Activated CD4-positive, alpha-beta T cell treated with anti-CD3 and anti-CD28 coated beads, Interleukin-2, amount 50 U/mL, for 24 hours (primary cell): Measurements from ENCODE around the gene DNAJB8.

Experiments used
- DNase-seq, 2 donors: peaks; one replicate each; pipeline ENCODE4 v3.0.0-alpha.2; 2020; ENCODE audit warnings: low read depth in 1 of 2, low spot score in 1 of 2

DNAJB8 gene

GRCh38 chr3:128495435-128495970 is 28.8 kb upstream of the DNAJB8 start:
- DNase-seq, result no peak

- no peak for DNase-seq
Measured at GRCh38 chr3:128494367-128494650, 27.6 kb upstream of the DNAJB8 start.

DNA sequence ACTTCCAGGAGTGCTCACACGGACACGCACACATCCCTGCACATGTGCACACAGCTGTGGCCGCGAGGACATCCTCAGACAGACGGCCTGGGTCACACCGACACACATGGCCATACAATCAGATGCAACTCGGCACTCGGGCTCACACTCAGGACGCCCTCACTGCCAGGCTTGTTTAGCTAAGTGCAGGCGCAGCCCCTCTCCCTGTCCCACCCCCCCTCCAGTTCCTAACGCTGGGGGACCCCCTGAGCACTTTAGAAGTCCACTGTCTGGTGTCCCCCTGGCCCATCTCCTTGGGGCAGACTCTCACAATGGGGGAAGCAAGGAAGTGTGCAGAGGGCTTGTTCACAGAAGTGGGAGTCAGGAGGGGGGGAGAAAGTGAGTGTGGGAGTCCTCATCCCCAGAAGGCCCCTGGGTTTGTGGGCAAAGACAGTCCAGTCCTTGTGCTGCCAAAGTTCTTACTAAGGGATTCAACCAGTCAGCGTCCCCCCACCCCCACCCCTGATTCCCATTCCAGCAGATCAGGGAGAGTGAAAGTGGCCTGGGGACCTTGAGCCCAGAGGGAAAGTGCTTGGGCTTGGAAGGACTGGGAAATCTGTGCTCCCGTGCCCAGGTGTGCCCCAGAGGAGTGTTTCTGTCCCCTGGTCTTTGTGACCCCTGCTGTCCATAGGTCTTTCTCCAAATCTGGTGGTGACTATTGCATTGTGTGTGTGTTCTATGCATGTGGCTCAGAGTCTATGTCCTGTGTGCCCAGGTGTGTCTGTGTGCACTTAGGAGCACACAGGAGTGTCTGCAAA is 27.1 kb upstream of the DNAJB8 start:
- DNase-seq, result no peak

- no peak for DNase-seq
Measured at GRCh38 chr3:128492671-128493569, 26.2 kb upstream of the DNAJB8 start, which contains the start of gene GATA2. Gene GATA2, minus strand, starts transcription at chr3:128493201. Its CDS starts 6,170 bp downstream, at chr3:128487031.

DNA sequence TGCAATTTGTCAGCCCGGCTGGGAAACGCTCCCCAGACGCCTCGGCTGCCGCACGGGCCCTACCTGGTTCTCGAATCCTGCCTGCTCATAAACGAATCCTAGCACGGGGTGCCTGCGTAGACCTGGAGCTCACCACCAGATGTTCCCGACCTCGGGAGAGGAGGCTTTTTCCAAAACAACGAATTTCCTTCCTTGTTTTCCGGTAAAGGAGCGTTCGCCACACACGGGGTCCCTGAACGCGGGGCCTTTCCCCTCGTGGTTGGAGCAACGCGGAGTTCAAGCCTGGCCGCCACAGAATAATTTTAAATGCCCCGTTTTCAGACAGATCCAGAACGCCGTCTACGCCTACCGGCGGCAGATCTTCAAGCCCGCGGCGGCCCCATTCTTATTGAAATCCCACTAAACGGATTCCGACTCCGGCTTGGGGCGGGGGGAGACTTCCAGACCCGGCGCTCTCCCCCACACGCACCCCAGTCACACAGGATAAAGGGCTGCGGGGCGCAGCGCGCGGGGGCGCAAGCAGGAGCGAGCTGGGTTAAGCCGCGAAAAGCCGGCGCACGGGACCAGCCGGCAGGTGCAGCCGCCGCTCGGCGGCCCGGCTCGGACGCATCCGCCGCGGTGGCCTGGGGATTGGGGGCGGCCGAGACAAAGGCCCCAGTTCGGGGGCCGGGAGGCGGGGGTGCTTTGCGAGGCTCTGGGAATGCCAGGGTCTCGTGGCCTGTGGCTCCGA is 25.4 kb upstream of the DNAJB8 start:
- no peak for DNase-seq

- DNase-seq, result no peak
Measured at GRCh38 chr3:128491691-128491940, 24.9 kb upstream of the DNAJB8 start.

GRCh38 chr3:128490915-128491690 is 24.4 kb upstream of the DNAJB8 start:
- DNase-seq, result no peak

- DNase-seq, result no peak
Measured at GRCh38 chr3:128490650-128490914, 23.9 kb upstream of the DNAJB8 start.

DNA sequence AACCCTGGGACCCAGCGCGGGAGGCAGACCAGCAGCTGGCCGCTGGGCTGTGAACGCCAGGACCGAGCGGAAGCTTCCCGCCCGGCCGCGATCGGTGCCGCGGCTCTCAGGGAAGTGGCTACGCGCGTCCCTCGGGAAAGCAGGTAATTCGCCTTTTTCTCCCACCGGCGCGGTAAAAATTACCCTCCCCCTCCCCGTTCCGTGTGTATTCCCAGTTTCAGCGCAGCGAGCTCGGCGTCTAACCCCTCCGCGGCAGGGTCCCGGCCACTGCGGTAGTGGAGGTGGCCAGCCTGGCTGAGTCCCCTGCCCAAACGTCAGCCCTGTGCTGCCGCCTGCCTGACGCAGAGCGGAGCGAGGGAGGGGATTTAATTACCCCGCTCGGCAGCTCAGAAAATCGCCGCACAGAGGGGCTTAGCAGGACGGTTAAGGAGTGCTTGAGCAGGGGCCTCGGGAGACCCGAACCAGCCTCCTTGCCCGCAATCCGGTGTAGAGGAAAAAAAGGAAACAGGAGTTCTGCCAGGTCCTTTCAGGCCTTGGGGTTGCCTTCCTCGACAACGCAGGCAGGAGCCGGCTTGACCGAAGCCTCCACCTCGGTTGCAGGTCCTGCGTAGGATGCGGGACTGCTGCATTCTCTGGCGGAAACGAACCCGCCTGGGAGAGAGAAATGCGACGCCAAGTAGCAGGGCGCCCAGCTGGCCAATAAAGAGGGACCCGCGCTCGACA is 23.4 kb upstream of the DNAJB8 start:
- no peak for DNase-seq

DNA sequence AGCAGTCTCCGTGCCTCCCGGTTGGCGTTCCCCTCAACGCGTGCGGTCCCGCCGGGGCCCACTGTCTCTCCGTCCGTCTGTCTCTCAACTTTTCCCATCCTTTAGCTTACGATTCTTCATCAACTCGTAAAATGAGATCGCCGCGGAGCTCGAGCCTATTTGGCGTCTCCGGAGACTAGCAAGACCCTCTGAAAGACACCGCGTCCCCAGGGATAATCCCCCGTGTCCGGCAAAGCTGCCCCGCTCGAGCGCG is 22.9 kb upstream of the DNAJB8 start:
- DNase-seq, result no peak

- no peak for DNase-seq
Measured at GRCh38 chr3:128488991-128489673, 22.4 kb upstream of the DNAJB8 start.

DNA sequence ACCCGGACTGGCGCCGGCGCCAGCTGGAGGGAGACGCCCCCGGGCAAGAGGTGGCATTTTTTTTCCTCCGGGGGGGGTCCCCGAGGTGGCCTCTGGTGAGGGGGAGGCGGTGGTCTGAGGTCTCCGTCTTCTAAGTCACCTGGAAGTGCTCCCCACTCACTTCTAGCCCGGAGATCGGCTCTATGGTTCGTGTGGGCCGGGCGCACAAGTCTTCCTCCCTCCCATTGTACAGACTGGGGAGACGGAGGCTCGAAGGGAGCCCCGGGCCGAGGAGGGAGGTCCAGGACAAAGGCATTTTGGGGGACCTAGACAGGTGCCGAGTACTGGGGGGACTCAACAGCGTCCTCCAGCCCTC is 21.9 kb upstream of the DNAJB8 start:
- no peak for DNase-seq

DNA sequence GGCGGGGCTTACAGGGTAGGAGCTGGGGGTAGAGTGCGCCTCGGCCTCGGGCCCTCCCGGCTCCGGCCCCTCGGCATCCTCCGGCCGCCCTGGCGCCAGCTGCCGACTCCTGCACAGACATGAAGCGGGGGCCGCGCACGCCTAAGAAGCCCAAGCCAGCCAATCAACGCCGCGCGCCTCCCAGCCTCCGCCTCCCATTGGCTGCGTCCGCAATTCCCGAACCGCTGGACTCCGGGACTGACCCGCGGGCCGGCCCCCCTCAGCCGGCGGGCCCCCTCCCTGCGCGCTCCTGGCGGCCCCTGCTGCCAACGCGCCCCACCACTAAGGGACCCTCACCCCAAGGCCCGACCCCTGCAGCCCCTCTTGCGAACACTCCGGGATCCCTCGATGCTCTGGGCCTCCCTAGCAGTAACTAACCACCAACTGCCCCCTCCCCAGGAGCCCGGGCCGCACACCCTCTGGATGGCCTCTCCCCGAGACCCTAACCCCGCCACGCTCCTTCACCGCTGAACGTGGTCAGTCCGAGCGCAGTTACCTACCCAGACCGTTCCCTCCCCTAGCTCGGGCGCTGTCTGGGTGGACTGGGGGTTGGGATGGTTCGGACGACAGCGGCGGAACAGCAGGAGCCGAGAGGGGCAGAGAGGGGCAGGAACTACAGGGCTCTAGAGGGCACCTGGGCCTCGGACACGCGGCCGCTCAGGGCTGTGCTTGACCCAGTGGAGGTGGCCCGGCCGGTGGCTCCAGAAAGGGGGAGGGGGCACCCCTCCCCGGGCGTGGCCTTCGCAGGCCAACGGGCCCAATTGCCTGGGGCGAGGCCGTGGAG is 21.3 kb upstream of the DNAJB8 start:
- no peak for DNase-seq

GRCh38 chr3:128487538-128487812 is 20.8 kb upstream of the DNAJB8 start:
- no peak for DNase-seq

GRCh38 chr3:128486681-128487537 is 20.2 kb upstream of the DNAJB8 start:
- DNase-seq, result no peak

GRCh38 chr3:128486205-128486628 is 19.5 kb upstream of the DNAJB8 start:
- no peak for DNase-seq

DNA sequence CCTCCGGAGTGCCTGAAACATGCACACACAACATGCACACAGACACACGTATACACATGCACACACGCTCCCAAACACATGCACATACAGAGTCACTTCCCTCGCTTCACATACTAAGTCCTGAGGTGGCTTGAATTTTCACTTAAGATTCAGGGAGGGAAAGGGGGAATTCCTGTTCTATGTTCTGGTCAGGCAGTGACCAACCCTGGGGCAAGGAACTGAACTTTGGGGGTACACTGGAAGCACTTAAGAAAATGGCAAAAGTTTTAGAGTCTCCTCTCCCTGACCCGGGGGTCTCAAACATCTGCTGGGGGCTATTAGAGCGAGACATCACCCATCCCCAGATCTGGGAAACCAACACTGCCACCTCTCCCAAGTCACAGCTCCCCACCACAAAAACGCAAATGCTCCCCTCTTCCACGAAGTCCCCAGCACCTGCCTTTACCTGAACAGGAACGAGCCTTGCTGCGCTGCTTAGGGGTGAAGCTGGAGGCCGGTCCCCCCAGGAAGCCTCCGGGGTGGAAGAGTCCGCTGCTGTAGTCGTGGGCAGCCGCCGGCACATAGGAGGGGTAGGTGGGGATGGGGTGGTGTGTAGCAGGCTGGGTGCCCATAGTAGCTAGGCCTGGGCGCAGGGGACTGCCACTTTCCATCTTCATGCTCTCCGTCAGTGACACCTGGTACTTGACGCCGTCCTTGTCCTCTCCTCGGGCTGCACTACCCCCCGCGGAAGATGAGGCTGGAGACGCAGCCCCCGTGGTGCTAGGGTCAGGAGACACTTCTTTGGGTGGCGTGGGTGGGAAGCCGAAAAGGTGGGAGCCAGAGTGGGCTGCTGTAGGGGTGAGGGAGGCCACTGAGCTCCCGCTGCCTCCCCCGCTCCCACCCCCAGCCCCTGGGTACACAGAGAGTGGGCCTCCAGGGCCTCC is 18.9 kb upstream of the DNAJB8 start:
- no peak for DNase-seq
